Liver (tissue), 3 donors: ENCODE results near the gene MOB4.

ENCODE experiments used
- ATF3 ChIP-seq: IDR thresholded peaks from 2 replicates; pipeline ENCODE4 v1.6.1; 2016; ENCODE audit warnings: antibody characterized with exemption
- CTCF ChIP-seq: fragments of 150-350 bp; IDR thresholded peaks from 2 replicates; pipeline ENCODE4 v1.5.1; 2017; ENCODE audit warnings: improper control_type of control experiment, low read depth, low read length; ENCODE audit not compliant: missing input control
- EGR1 ChIP-seq, 2 donors: IDR thresholded peaks; 2 replicates each; pipeline ENCODE4 v1.6.1; 2016 to 2018; ENCODE audit warnings: antibody characterized with exemption in 2 of 2, low read depth in 2 of 2
- GABPA ChIP-seq, 2 donors: IDR thresholded peaks in 1 of 2; conservative IDR thresholded peaks in 1 of 2; 2 replicates each; pipeline ENCODE4 v1.6.1; 2016; ENCODE audit warnings: antibody characterized with exemption in 2 of 2, mild to moderate bottlenecking in 1 of 2, moderate library complexity in 1 of 2
- HNF4G ChIP-seq: IDR thresholded peaks from 2 replicates; pipeline ENCODE4 v1.6.1; 2016; ENCODE audit warnings: antibody characterized with exemption
- JUND ChIP-seq, 2 donors: IDR thresholded peaks; 2 replicates each; pipeline ENCODE4 v1.6.1; 2016; ENCODE audit warnings: antibody characterized with exemption in 2 of 2
- MAX ChIP-seq: IDR thresholded peaks from 2 replicates; pipeline ENCODE4 v1.6.1; 2016; ENCODE audit warnings: antibody characterized with exemption
- RAD21 ChIP-seq, 2 donors: IDR thresholded peaks; 2 replicates each; pipeline ENCODE4 v1.6.1; 2016; ENCODE audit warnings: antibody characterized with exemption in 2 of 2, mild to moderate bottlenecking in 2 of 2
- REST ChIP-seq: IDR thresholded peaks from 2 replicates; pipeline ENCODE4 v1.6.1; 2016; ENCODE audit warnings: antibody characterized with exemption, mild to moderate bottlenecking
- SP1 ChIP-seq: IDR thresholded peaks from 2 replicates; pipeline ENCODE4 v1.6.1; 2018; ENCODE audit warnings: antibody characterized with exemption, mild to moderate bottlenecking
- TAF1 ChIP-seq: conservative IDR thresholded peaks from 2 replicates; pipeline ENCODE4 v1.6.1; 2016; ENCODE audit warnings: antibody characterized with exemption, mild to moderate bottlenecking
- YY1 ChIP-seq: IDR thresholded peaks from 2 replicates; pipeline ENCODE4 v1.6.1; 2016; ENCODE audit warnings: antibody characterized with exemption, mild to moderate bottlenecking
- ZBTB33 ChIP-seq: IDR thresholded peaks from 2 replicates; pipeline ENCODE4 v1.6.1; 2016; ENCODE audit warnings: antibody characterized with exemption
- donor health status: healthy.
- donor health status: healthy.

GRCh38 chr2:197497326-197497725 is 18.5 kb upstream of the MOB4 start:
- TF ChIP-seq CTCF (no peak), ZBTB33 (no peak), EGR1 (IDR thresholded peaks at IDR 0.05; ENCODE audit: low read depth in 2 of 2) (no peak), MAX (no peak), HNF4G (no peak), REST (no peak), ATF3 (no peak), YY1 (no peak), TAF1 (no peak), RAD21 (IDR thresholded peaks at IDR 0.05) (no peak), SP1 (no peak), GABPA (IDR thresholded peaks at IDR 0.05 in 1 of 2, conservative IDR thresholded peaks at IDR 0.05 in 1 of 2) (no peak), JUND (IDR thresholded peaks at IDR 0.05) (no peak)
